ENCODE measurements around the gene DPP3.

GRCh38 chr11:66468691-66469090, 11.5 kb upstream of the DPP3 start:
- TF ChIP-seq, protein P1, sequence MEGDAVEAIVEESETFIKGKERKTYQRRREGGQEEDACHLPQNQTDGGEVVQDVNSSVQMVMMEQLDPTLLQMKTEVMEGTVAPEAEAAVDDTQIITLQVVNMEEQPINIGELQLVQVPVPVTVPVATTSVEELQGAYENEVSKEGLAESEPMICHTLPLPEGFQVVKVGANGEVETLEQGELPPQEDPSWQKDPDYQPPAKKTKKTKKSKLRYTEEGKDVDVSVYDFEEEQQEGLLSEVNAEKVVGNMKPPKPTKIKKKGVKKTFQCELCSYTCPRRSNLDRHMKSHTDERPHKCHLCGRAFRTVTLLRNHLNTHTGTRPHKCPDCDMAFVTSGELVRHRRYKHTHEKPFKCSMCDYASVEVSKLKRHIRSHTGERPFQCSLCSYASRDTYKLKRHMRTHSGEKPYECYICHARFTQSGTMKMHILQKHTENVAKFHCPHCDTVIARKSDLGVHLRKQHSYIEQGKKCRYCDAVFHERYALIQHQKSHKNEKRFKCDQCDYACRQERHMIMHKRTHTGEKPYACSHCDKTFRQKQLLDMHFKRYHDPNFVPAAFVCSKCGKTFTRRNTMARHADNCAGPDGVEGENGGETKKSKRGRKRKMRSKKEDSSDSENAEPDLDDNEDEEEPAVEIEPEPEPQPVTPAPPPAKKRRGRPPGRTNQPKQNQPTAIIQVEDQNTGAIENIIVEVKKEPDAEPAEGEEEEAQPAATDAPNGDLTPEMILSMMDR (IDR thresholded peaks at IDR 0.05 in 2 of 3, conservative IDR thresholded peaks at IDR 0.05 in 1 of 3; ENCODE audit: borderline replicate concordance in 1 of 3, insufficient read depth in 1 of 3, low read depth in 2 of 3, low read length in 2 of 3): no peak
- TF ChIP-seq RAD21 (IDR thresholded peaks at IDR 0.05; ENCODE audit: low read depth): no peak
- no peak for TF ChIP-seq CEBPB (IDR thresholded peaks at IDR 0.05; ENCODE audit: low read depth)
- no peak for TF ChIP-seq POLR2AphosphoS5 (IDR thresholded peaks at IDR 0.05; ENCODE audit: low read depth, low read length)
- TF ChIP-seq POLR2A (IDR thresholded peaks at IDR 0.05; ENCODE audit: borderline replicate concordance, extremely low read depth, insufficient read depth, insufficient read length): no peak
- no peak for TF ChIP-seq SIN3A (IDR thresholded peaks at IDR 0.05; ENCODE audit: low read depth)
- no peak for TF ChIP-seq EZH2 (IDR thresholded peaks at IDR 0.05)
- no peak for TF ChIP-seq ATF3 (IDR thresholded peaks at IDR 0.05)
- TF ChIP-seq, protein P2, sequence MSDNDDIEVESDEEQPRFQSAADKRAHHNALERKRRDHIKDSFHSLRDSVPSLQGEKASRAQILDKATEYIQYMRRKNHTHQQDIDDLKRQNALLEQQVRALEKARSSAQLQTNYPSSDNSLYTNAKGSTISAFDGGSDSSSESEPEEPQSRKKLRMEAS (IDR thresholded peaks at IDR 0.05): no peak
